Activated T-helper 1 cell treated with anti-CD3 and anti-CD28 coated beads, Interleukin-12 subunit alpha, Interleukin-12 subunit beta, Interleukin-2, Interleukin-4 antibody, amounts not matched to agents 30 ng/mL and 10 ng/mL and 1 ng/mL, durations not matched to agents 14 hours and 24 hours and 36 hours (primary cell): ENCODE data around the gene CCDC57. TPM values are rescaled to one million over a fixed set of nuclear protein-coding genes. Genes with fewer than 3 reads are reported as not detected.

Source experiments
- DNase-seq: peaks from one replicate; pipeline ENCODE4 v3.0.0; 2021; ENCODE audit warnings: low spot score
- H3K27ac Mint-ChIP-seq: one replicate; pipeline ENCODE4 v1.8.0; 2021; ENCODE audit warnings: mild to moderate bottlenecking, mixed read lengths
- H3K27me3 Mint-ChIP-seq: one replicate; pipeline ENCODE4 v1.8.0; 2022; ENCODE audit warnings: mild to moderate bottlenecking, moderate library complexity, mixed read lengths; ENCODE audit not compliant: insufficient read depth
- H3K36me3 Mint-ChIP-seq: one replicate; pipeline ENCODE4 v1.8.0; 2021; ENCODE audit warnings: low read depth, mixed read lengths
- H3K4me1 Mint-ChIP-seq: one replicate; pipeline ENCODE4 v1.8.0; 2021; ENCODE audit warnings: low read depth, mixed read lengths
- H3K4me3 Mint-ChIP-seq: one replicate; pipeline ENCODE4 v1.8.0; 2021; ENCODE audit warnings: mild to moderate bottlenecking, moderate library complexity, mixed read lengths
- H3K9me3 Mint-ChIP-seq: one replicate; pipeline ENCODE4 v1.8.0; 2021; ENCODE audit warnings: mixed read lengths
- intact Hi-C: fragments of 100-400 bp; cut with micrococcal nuclease; formaldehyde crosslinking; loops from one replicate; pipeline ENCODE4 v1.15.1; 2024
- total RNA-seq: library from RNA; stranded (reverse); gene quantifications from 2 replicates; pipeline ENCODE4 v1.2.3, GENCODE V29; 2022

The CCDC57 gene
- total RNA-seq, 1 donor from 2014 or later, result 60.8 TPM

GRCh38 chr17:82221341-82221902 is 8.8 kb upstream of the CCDC57 start:
- H3K27ac Mint-ChIP-seq, result peak overlapping the region; percentile 22
- intact Hi-C loops, result no loop called here
- no peak overlapping the region for H3K4me3 Mint-ChIP-seq
- H3K27me3 Mint-ChIP-seq, result no peaks in the 10 kb centered on the region
- peaks cover 5% of the 10 kb centered on the region for H3K4me1 Mint-ChIP-seq
- DNase-seq, result no peak
- H3K36me3 Mint-ChIP-seq, result no peaks in the 10 kb centered on the region
- H3K9me3 Mint-ChIP-seq, result no peaks in the 10 kb centered on the region

- DNase-seq, result no peak
- no peak overlapping the region for H3K27ac Mint-ChIP-seq
- H3K27me3 Mint-ChIP-seq, result no peaks in the 10 kb centered on the region
- H3K4me3 Mint-ChIP-seq, result no peak overlapping the region
- intact Hi-C loops, result no loop called here
- H3K36me3 Mint-ChIP-seq, result no peaks in the 10 kb centered on the region
- no peaks in the 10 kb centered on the region for H3K9me3 Mint-ChIP-seq
- H3K4me1 Mint-ChIP-seq, result peaks cover 14% of the 10 kb centered on the region
These were observed 7.4 kb upstream of the CCDC57 start for GRCh38 chr17:82219753-82220709.

- Mint-ChIP-seq H3K27me3 (no peaks in the 10 kb centered on the region), H3K27ac (peak overlapping the region; percentile 29), H3K4me3 (no peak overlapping the region), H3K36me3 (no peaks in the 10 kb centered on the region), H3K4me1 (peaks cover 22% of the 10 kb centered on the region), H3K9me3 (no peaks in the 10 kb centered on the region)
- intact Hi-C loops, result no loop called here
- no peak for DNase-seq
These were observed 6.4 kb upstream of the CCDC57 start for GRCh38 chr17:82219083-82219482.

GRCh38 chr17:82218349-82219075 is 5.9 kb upstream of the CCDC57 start:
- no peak for DNase-seq
- Mint-ChIP-seq H3K36me3 (no peaks in the 10 kb centered on the region), H3K4me3 (no peak overlapping the region), H3K27ac (peak overlapping the region; percentile 29), H3K9me3 (no peaks in the 10 kb centered on the region), H3K4me1 (peaks cover 23% of the 10 kb centered on the region), H3K27me3 (peaks cover 2% of the 10 kb centered on the region)
- intact Hi-C loops, result no loop called here

GRCh38 chr17:82217530-82218204 is 5.0 kb upstream of the CCDC57 start:
- Mint-ChIP-seq H3K27me3 (peaks cover 2% of the 10 kb centered on the region), H3K4me3 (no peak overlapping the region), H3K36me3 (no peaks in the 10 kb centered on the region), H3K27ac (no peak overlapping the region), H3K4me1 (peaks cover 23% of the 10 kb centered on the region), H3K9me3 (no peaks in the 10 kb centered on the region)
- no peak for DNase-seq
- intact Hi-C loops, result no loop called here

GRCh38 chr17:82217120-82217529 is 4.5 kb upstream of the CCDC57 start:
- Mint-ChIP-seq H3K27me3 (peaks cover 2% of the 10 kb centered on the region), H3K4me3 (no peak overlapping the region), H3K36me3 (no peaks in the 10 kb centered on the region), H3K9me3 (no peaks in the 10 kb centered on the region), H3K4me1 (peaks cover 23% of the 10 kb centered on the region), H3K27ac (peak overlapping the region; percentile 84)
- DNase-seq, result no peak
- intact Hi-C loops, result no loop called here

GRCh38 chr17:82216301-82217119 is 3.9 kb upstream of the CCDC57 start:
- peak; percentile 35 for DNase-seq
- Mint-ChIP-seq H3K36me3 (no peaks in the 10 kb centered on the region), H3K27me3 (peaks cover 2% of the 10 kb centered on the region), H3K4me1 (peaks cover 29% of the 10 kb centered on the region), H3K4me3 (peak overlapping the region; percentile 22), H3K9me3 (no peaks in the 10 kb centered on the region), H3K27ac (peak overlapping the region; percentile 84)
- intact Hi-C loops, result loop anchor here (1.0 kb wide), 1 partner anchor 12 kb away; no protein-coding TSS in a partner anchor

GRCh38 chr17:82215972-82216300 is 3.3 kb upstream of the CCDC57 start:
- H3K27me3 Mint-ChIP-seq, result peaks cover 2% of the 10 kb centered on the region
- H3K27ac Mint-ChIP-seq, result peak overlapping the region; percentile 84
- intact Hi-C loops, result loop anchor here (1.0 kb wide), 1 partner anchor 12 kb away; no protein-coding TSS in a partner anchor
- H3K36me3 Mint-ChIP-seq, result no peaks in the 10 kb centered on the region
- H3K9me3 Mint-ChIP-seq, result no peaks in the 10 kb centered on the region
- no peak for DNase-seq
- H3K4me1 Mint-ChIP-seq, result peaks cover 30% of the 10 kb centered on the region
- peak overlapping the region; percentile 22 for H3K4me3 Mint-ChIP-seq

- Mint-ChIP-seq H3K27me3 (peaks cover 2% of the 10 kb centered on the region), H3K4me3 (no peak overlapping the region), H3K36me3 (no peaks in the 10 kb centered on the region), H3K9me3 (no peaks in the 10 kb centered on the region), H3K27ac (peak overlapping the region; percentile 84), H3K4me1 (peaks cover 30% of the 10 kb centered on the region)
- intact Hi-C loops, result no loop called here
- no peak for DNase-seq
These were observed 2.7 kb upstream of the CCDC57 start for GRCh38 chr17:82215095-82215971.

GRCh38 chr17:82214012-82214628 is 1.5 kb upstream of the CCDC57 start:
- H3K27me3 Mint-ChIP-seq, result peaks cover 2% of the 10 kb centered on the region
- no peak for DNase-seq
- H3K4me3 Mint-ChIP-seq, result peak overlapping the region; percentile 74
- H3K27ac Mint-ChIP-seq, result peak overlapping the region; percentile 80
- no peaks in the 10 kb centered on the region for H3K9me3 Mint-ChIP-seq
- H3K36me3 Mint-ChIP-seq, result no peaks in the 10 kb centered on the region
- H3K4me1 Mint-ChIP-seq, result peaks cover 36% of the 10 kb centered on the region
- intact Hi-C loops, result no loop called here
